HG03196 (cell line): ENCODE results near the gene KIF13A.
"Not testable (repeated sequence)": the region's sequence is repeated elsewhere in the genome, so short reads cannot be mapped to it uniquely, and the experiment has no call there.

Experiments used
- ATAC-seq: cut with Tn5 transposase; IDR thresholded peaks from one replicate; pipeline ENCODE4 v1.9.1; 2021; ENCODE audit not compliant: unreplicated experiment

KIF13A gene

GRCh38 chr6:17737704-17738252 is 249.7 kb downstream of the KIF13A start:
- no peak for ATAC-seq

- not testable (repeated sequence) for ATAC-seq
Observed at GRCh38 chr6:17735311-17735710, 252.1 kb downstream of the KIF13A start.

- no peak for ATAC-seq
Observed at GRCh38 chr6:17730078-17730704, 257.2 kb downstream of the KIF13A start.

- no peak for ATAC-seq
Observed at GRCh38 chr6:17729223-17730077, 258.0 kb downstream of the KIF13A start.

- no peak for ATAC-seq
Observed at GRCh38 chr6:17728551-17729222, 258.7 kb downstream of the KIF13A start.

GRCh38 chr6:17725083-17725482 is 262.4 kb downstream of the KIF13A start:
- ATAC-seq = no peak

- ATAC-seq = no peak
Observed at GRCh38 chr6:17724341-17724740, 263.1 kb downstream of the KIF13A start.

- ATAC-seq = no peak
Observed at GRCh38 chr6:17721671-17722070, 265.8 kb downstream of the KIF13A start.

GRCh38 chr6:17719323-17720041 is 268.0 kb downstream of the KIF13A start:
- ATAC-seq = no peak

GRCh38 chr6:17716221-17716620 is 271.2 kb downstream of the KIF13A start:
- ATAC-seq = no peak

- ATAC-seq = peak; percentile 88
Observed at GRCh38 chr6:17714879-17715851, 272.3 kb downstream of the KIF13A start.

- ATAC-seq = no peak
Observed at GRCh38 chr6:17714177-17714576, 273.3 kb downstream of the KIF13A start.

- no peak for ATAC-seq
Observed at GRCh38 chr6:17712576-17712975, 274.9 kb downstream of the KIF13A start.

- ATAC-seq = no peak
Observed at GRCh38 chr6:17710331-17710730, 277.1 kb downstream of the KIF13A start.

GRCh38 chr6:17709476-17709875 is 278.0 kb downstream of the KIF13A start:
- no peak for ATAC-seq
